GM08714 (cell line): Measurements from ENCODE around the gene PCNX4.
A peak's percentile ranks its signal among the peaks of the same experiment; 100 is the strongest.

Source experiments
- H3K4me3 ChIP-seq: fragments of 200-500 bp; sonication (Bioruptor generic); 2 replicates; pipeline ENCODE4 v1.5.1; 2014; ENCODE audit warnings: mild to moderate bottlenecking, low read length, inconsistent platforms
- ZNF274 ChIP-seq: IDR thresholded peaks from 2 replicates; pipeline ENCODE4 v1.6.1; 2012; ENCODE audit warnings: mild to moderate bottlenecking, low read depth, low read length

The PCNX4 gene

DNA sequence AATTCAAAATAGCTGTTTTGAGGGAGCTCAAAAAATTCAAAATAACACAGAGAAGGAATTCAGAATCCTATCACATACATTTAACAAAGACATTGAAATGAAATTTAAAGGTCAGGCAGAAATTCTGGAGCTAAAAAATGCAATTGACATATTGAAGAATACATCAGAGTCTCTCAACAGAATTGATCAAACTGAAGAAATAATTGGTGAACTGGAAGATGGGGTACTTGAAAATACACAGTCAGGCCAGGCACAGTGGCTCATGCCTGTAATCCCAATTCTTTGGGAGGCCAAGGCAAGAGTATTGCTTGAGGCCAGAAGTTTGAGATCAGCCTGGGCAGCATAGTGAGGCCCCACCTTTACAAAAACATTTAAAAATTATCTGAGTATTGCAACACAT, 107.6 kb downstream of the PCNX4 start:
- no peak for TF ChIP-seq ZNF274

DNA sequence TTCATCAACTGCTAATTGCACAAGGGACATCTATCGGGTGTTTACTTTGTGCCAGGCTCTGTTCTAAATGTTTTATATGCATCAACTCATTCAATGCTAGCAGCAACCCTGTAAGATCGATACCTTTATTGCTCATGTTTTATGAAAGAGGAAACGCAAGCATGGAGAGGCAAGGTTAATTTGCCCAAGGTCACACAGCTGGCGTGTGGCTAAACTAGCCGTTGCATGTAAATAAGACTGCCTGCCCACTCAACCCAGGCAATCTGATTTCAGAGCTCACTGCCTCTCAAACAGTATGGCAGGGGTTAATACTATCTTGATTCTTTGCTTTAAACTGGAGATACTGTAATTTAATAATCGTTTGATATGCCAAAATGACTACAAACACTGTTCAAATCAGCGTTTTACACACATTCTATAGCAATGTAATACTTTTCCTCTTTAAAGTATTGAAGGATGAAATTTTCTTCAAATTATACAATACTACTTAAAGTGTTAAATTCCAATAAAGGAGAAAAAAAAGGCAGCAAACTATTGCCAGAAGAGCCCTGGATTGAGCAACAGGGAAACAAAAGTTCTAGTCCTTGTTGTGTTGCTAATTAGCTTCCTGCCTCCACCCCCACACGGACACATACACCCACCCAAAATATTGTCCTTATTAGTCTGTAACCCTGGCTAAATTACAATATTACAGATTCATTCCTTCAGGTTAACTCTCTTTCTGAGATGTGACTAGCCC, 112.5 kb downstream of the PCNX4 start:
- peak overlapping the region; percentile 34; the same call in 1 of the 2 replicates for H3K4me3 ChIP-seq
- no peak for TF ChIP-seq ZNF274

More for the DNA sequence above, 107.6 kb downstream of the PCNX4 start:
- H3K4me3 ChIP-seq: no peak overlapping the region

DNA sequence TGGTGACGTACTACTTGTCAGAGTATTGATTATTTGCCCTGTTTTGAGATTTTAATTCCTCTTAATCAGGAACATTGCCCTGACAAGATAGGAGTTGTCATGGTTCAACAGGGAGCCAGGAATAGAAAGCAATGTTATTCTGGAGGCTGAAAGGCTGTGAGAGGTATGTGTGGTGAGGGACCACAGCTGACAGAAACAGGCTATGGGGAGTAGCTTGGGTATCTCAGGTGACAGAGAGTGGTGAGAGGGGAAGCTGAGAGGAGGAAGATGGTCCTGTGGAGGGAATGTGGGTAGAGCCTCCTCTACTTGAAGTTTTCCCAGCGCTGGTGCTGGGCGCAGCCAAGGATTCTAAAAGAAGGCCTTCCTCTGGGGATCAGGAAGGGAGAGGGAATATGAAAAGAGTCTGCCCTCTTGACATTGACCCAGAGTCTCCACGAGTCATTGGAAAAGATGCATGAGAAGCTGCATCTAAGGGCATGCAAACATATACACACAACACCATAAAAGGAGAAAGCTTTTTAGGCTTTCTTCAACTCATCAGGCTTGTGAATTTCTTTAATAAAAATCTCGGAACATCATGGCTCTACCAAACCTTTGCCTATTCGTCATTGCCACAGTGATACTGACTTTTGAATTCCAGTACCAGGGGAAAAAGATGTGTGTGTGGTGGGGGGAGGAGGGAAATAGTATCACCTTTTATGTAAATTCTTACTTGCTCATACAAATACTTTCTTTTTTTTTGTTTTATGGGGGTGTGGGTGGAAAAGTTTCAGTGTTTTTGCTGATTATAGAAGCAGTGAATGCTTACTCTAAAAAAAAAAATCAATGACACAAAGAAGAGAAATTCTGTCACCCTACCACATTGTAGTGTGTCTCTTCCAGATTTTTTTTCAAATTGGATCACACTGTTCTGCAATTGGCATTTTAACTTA, 113.4 kb downstream of the PCNX4 start:
- H3K4me3 ChIP-seq: no peak overlapping the region; the same call in 1 of the 2 replicates
- TF ChIP-seq ZNF274: no peak

DNA sequence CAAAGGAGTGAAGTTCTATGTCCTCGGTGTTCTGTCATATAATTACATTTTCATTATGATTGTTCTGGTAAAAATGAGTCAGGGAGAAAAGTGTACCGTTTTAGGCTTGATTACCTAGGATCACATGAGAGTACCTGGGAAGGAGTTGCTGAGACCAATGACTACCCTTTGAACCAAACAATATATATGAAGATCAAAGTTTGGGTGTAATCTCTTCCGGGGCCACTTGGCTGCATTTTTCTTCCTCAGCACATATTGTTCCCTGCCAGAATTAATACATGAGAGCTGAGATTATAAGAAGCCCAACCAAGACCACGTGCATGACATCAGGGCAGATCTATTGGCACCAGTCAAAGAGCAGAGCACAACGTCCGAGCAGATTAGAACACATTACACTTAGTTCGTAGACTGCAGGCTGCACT, 114.5 kb downstream of the PCNX4 start:
- H3K4me3 ChIP-seq: no peak overlapping the region; the same call in 1 of the 2 replicates
- no peak for TF ChIP-seq ZNF274

DNA sequence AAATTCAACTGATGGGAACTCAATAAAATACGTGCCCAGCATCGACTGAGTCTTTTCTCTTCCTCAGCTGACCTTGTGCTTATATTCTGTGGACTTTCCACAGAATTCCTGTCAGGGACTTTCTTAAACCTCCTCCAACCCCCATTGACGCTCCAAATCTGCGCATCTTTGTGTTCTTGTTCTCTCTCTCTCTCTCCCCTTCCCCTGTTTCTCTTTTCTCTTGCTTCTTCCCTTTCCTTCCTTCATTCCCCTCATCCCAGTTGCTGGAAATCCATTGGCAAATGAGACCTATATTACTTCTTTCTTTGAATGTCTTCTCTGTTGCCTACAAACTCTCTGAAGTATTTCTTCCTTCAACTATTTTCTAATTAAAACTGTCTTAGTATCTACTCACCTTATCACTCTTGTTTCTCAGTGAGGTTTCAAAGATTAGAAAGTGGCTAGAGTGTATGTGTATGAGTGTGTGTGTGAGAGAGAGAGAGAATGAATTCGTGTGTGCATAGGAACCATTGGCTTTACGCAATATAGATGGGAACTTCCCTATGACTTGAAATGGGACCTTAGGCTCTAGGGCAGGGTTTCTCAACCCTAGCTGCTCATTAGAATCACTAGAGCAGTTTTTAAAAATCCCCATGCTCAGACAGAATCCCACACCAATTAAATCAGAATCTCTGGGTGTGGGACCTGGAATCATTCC, 115.3 kb downstream of the PCNX4 start:
- TF ChIP-seq ZNF274: no peak
- no peak overlapping the region; the same call in 1 of the 2 replicates for H3K4me3 ChIP-seq

DNA sequence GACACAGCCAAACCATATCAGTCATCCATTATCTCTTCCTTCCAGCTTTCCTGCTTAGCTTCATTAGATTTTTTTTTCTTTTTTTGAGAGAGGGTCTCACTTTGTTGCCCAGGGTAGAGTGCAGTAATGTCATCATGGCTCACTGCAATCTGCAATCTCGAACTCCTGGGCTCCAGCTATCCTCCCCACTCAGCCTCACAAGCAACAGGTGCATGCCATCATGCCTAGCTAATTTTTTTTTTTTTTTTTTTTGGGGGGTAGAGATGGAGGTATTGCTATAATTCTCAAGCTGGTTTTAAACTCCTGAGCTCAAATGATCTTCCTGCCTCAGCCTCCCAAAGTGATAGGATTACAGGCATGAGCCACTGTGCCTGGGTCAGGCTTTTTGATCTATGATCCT, 119.0 kb downstream of the PCNX4 start:
- H3K4me3 ChIP-seq: no peak overlapping the region
- no peak for TF ChIP-seq ZNF274

DNA sequence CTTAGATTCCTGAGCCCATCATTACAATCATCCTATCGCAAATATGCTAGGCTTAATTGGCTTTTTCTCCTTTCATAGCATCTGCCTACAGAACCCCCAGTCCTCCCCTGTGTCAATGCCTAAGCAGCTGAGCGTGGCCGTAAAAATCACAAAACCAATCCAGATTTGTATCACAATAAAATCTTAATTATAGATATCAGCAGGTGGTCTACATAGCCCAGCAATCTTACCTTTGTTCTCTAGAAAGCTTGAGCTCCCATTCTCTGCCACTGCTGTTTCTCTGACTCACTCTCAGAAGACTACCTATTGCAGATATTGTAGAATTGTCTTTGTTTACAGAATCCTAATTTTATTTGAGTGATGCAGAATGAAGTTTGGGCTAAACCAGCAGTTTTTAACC, 119.4 kb downstream of the PCNX4 start:
- no peak overlapping the region for H3K4me3 ChIP-seq
- no peak for TF ChIP-seq ZNF274

DNA sequence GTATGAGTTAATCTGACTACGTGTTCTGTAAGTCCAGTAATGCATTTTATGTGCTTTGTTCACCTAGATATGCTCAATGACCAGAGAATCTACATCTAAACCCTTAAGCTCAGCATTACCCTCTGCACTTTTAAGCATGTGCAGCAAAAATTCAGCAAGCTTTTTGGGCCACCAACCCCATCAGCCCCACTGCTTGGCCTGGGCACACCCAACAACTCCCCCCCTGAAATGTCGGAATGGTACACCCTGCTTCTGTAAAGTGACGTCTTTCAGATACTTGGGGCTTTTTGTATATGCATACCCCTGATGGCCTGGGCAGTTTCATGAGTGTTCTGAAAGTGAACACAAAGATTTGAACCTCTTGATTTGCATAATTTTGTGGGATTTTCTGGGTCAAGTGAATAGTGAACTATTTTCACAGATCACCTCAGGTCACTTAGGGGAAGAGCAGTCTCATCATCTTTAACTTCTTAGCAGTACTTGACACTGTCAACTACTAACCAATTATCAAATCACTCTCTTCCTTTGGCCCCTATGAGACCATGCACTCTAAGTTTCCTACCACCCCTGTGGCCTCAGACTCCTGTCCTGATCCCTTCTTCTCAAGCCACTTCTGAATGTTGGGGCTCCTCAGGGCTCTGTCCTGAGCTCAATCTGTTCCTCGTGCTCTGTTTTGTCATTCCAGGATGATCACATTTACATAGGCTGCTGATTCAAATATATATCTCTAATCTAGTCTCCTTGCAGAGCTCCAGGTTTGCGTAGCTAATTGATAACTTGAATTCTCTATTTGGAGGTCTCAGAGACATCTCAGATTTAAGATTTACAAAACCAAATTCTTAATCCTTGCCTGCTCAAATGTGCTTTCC, 121.0 kb downstream of the PCNX4 start:
- no peak for TF ChIP-seq ZNF274
- peak overlapping the region; percentile 57; the same call in 1 of the 2 replicates for H3K4me3 ChIP-seq

DNA sequence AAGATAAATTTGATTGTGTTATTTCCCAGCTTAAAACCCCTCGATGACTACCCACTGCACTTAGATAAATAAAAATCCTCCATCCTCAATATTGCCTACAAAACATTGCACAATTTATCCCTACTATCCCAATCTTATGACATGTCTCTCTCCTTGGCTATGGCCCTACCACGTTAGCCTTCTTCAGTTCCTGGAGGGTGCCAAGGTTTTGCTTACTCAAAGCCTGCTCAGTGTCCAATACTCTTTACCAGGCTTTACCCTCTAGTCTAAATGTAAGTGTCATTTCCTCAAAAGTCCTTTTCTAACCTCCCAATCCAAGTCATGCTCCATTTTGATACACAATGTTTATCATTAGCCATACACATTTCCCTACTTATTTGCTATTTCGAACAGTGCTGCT, 122.3 kb downstream of the PCNX4 start:
- no peak for TF ChIP-seq ZNF274
- H3K4me3 ChIP-seq: no peak overlapping the region

DNA sequence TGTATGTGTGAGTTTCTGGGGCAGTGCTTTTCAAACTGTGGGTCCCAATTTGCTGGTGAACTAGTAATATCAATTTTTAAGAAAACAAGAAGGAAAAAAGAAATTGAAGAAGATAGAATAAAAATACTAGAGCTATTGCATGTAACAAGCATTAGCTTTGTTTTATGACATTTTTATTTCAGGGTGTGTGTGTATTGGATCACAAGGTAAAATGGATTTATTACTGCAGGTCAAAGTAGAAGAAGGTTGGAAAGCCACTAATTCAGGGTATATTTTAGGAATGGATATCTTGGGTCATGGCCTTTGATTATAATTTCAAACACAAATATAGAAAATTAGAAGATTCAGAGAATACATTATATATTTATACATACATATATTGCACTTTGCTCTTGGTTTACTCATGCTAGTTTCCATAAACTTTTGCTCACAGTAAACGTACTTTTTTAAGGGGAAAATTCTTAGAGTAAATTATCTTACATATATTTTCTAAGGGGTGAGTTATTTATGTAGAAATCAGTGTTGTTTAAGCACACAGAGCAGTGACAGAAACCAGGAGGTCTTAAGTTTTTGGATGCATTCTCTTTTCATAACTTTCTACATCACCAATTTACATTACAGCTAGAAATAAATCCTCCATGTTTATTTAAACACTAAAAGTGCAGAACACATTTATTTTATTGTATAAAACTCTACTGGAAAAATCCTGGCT, 122.8 kb downstream of the PCNX4 start:
- H3K4me3 ChIP-seq: no peak overlapping the region
- TF ChIP-seq ZNF274: no peak

DNA sequence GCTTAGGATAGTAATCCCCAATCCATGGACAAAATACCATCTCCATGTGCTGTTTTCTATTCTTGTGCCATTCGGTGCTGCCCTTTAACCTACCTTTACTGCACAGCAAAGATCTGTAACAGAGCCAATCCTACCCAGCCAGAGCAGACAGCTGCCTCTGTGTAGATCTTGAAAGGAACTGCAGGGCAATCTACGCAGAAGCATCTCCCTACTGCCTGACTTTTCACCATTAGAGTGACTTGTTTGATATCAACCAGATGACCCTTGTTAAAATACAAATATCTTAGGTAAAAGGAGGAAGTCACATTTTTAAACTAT, 123.4 kb downstream of the PCNX4 start:
- TF ChIP-seq ZNF274: no peak
- H3K4me3 ChIP-seq: no peak overlapping the region

DNA sequence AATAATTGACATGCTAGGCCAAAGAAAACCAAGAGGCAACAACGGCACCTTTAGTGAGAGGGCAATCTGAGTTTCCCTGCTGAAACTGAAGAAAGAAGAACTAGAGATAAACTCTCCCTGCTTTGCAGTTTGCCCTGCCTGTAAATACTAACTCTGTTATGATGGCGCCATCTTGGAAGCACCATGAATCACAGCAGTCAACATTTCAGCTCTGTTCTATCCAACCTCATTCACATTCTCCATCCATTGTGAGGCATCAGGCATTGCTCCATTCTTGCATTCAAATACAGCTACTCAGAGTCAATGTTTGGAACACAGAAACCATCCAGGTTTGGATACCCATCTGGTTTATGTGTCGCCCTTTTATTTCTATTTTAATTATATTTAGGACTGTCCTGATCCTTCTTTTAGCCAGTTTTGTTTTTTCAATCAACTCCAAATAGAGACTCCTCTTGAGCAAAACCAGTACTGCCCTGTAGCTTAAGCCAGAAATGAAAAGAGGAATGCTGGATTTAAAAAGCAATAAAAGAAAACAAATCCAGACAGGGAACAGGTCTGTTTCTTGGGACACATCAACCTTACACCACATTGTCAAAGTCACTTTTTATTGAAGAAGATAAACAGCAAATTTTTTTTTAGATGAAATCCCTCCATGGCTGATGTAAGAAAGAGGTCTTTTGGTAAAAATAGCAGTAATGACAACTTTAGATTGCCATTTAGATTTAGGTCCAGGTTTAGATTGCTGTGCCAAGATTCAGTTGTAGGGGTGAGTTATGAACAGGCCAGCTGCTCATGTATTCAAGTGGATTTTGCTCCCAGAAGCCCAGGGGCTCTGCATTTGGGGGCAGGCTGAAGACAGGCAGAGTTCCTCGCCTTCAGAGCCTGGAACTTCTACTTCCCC, 124.0 kb downstream of the PCNX4 start:
- TF ChIP-seq ZNF274: no peak
- H3K4me3 ChIP-seq: no peak overlapping the region
